Body of pancreas (tissue), 4 donors: ENCODE measurements around the gene KCNIP4.

Source experiments
- CTCF ChIP-seq, 7 experiments: fragments of 450-650 bp in 4 of 7; fragments of 200-600 bp in 3 of 7; sonication (generic) in 3 of 7; IDR thresholded peaks; one replicate each; pipeline ENCODE4 v1.5.1; 2016 to 2019; ENCODE audit warnings: antibody characterized with exemption in 7 of 7
- POLR2A ChIP-seq, 3 donors: fragments of 450-650 bp; IDR thresholded peaks; one replicate each; pipeline ENCODE4 v1.6.1; 2016; ENCODE audit warnings: antibody characterized with exemption in 3 of 3, mild to moderate bottlenecking in 2 of 3

DNA sequence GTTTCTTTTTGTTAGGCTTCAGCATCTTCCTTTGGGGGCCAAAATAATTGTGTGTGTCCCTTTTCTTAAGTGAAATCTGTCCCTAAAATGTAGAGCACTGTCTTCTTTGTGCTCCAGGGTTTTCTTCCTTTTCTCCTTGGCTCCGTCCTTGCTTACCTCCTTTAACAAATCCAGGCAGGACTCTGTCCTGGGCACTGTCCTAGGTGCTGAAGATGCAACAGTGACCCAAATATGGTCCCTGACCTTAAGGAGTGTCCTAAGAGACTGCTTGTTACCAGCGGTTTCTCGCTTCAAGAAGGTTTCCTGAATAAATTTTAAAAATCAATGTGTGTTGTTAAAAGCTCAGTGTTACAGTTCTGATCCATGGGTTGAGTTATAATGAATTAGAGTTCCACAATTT lies 471.8 kb downstream of the KCNIP4 start:
- no peak for TF ChIP-seq CTCF (IDR thresholded peaks at IDR 0.05)
- TF ChIP-seq POLR2A (IDR thresholded peaks at IDR 0.05) = no peak
